Chondrocyte (in vitro differentiated cells): ENCODE data around the gene SFI1. TPM values are rescaled to one million over a fixed set of nuclear protein-coding genes. Genes with fewer than 3 reads are reported as not detected.

Experiments used
- DNase-seq: peaks from one replicate; pipeline ENCODE4 v3.0.0; 2021; ENCODE audit warnings: mixed read lengths, low spot score
- H3K27ac Mint-ChIP-seq: one replicate; pipeline ENCODE4 v1.8.0; 2021; ENCODE audit warnings: mild to moderate bottlenecking, moderate library complexity, mixed read lengths; ENCODE audit not compliant: unreplicated experiment
- H3K27me3 Mint-ChIP-seq: 2 replicates; pipeline ENCODE4 v1.8.0; 2021; ENCODE audit warnings: low read depth, mixed read lengths
- H3K36me3 Mint-ChIP-seq: 2 replicates; pipeline ENCODE4 v1.8.0; 2021; ENCODE audit warnings: low read depth, mixed read lengths
- H3K4me1 Mint-ChIP-seq: 2 replicates; pipeline ENCODE4 v1.8.0; 2021; ENCODE audit warnings: low read depth, mild to moderate bottlenecking, mixed read lengths
- H3K4me3 Mint-ChIP-seq: one replicate; pipeline ENCODE4 v1.8.0; 2021; ENCODE audit warnings: mild to moderate bottlenecking, moderate library complexity, mixed read lengths; ENCODE audit not compliant: unreplicated experiment
- H3K9me3 Mint-ChIP-seq: 2 replicates; pipeline ENCODE4 v1.8.0; 2021; ENCODE audit warnings: low read depth, mixed read lengths
- CTCF ChIP-seq: fragments of 200-600 bp; sonication (generic); IDR thresholded peaks from 2 replicates; pipeline ENCODE4 v1.5.0; 2021; ENCODE audit warnings: antibody characterized with exemption, mild to moderate bottlenecking, moderate library complexity
- total RNA-seq: library from RNA; stranded (reverse); gene quantifications from 3 replicates; pipeline ENCODE4 v1.2.1, GENCODE V29; 2021

Gene SFI1
- total RNA-seq, 1 donor from 2014 or later = 20.3 TPM

DNA sequence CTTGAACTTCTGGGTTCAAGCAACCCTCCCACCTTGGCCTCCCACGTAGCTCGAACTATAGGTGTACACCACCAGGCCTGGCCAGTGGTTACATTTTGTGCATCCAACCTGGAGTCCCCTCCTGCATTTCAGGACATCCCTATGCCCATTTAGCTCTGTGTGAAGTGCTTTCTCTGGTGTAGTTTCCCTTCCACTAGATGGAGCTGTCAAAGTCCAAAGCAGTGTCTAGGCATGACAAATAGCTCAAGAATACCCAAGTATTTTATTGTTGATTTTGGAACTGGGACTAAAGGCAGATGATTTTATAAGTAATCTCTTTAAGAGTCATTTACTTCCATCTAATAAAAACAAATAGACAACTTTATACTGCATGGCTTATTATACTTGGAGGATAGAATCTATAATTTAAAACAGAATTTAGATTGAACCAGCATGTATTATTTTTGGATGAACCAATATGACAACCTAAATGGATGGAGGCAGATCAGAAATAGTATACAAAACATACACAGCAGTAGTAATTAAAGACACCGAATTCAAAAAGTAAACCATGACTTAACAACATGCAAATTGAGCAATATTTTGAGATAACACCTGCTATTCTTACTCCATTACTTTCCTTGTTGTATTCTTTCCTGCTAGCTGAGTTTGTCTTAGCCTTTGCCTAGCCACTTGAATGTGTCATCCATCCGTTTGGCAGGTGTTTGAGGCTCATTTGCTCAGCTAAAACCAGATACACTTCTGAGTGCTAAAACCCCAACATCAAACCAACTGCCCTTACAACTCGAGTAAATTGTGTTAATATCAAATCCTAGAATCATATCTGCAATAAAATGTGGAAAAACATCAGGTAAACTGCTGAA is 44.4 kb upstream of the SFI1 start:
- no peak for DNase-seq
- peak; percentile 79 for TF ChIP-seq CTCF
- Mint-ChIP-seq H3K27me3 (no peaks in the 10 kb centered on the region), H3K27ac (peak overlapping the region; percentile 30), H3K9me3 (no peaks in the 10 kb centered on the region), H3K4me3 (no peak overlapping the region), H3K36me3 (peaks cover 21% of the 10 kb centered on the region), H3K4me1 (peaks cover 5% of the 10 kb centered on the region)

DNA sequence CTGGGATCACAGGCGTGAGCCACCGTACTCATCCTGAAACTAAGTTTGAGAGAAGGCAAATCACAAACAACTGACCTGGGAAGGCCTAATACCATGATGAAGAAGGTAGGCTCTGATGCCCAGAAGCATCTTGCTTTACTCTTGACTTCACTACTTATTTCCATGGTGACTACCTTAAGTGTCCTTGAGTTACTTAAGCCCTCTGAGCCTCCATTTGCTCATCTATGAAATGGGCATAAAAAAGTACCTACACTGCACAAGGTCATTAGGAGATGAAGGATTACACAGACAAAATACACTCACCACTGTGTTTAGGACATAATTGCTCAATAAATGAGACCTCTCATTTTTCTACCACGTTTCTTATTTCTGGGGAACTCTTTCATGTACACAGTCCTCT is 34.6 kb upstream of the SFI1 start:
- Mint-ChIP-seq H3K27me3 (no peaks in the 10 kb centered on the region), H3K9me3 (no peaks in the 10 kb centered on the region), H3K4me1 (no peaks in the 10 kb centered on the region), H3K36me3 (peaks cover 39% of the 10 kb centered on the region), H3K4me3 (no peak overlapping the region), H3K27ac (no peak overlapping the region)
- no peak for TF ChIP-seq CTCF
- no peak for DNase-seq

- no peaks in the 10 kb centered on the region for H3K4me1 Mint-ChIP-seq
- TF ChIP-seq CTCF = no peak
Observed at GRCh38 chr22:31465307-31465706, 31.0 kb upstream of the SFI1 start.

DNA sequence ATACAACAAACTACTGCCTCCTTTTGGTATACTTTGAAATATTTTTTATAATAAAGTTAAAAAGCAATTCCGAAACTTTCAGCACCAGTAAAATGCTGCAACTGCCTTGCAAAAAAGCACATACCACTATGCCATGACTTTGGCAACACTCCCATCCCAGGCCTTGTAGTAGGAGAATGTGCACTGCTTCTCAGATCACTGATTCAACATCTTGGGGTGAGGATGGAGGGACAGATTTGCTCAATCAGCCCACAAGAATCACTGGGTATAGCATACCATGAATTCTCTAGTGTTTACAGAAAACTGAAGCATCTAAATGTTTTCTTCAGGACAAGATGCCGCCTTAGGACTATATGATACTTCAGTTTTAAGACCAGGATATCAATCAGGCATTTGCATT is 21.6 kb upstream of the SFI1 start:
- DNase-seq = no peak
- H3K36me3 Mint-ChIP-seq = peaks cover 9% of the 10 kb centered on the region
- no peaks in the 10 kb centered on the region for H3K27me3 Mint-ChIP-seq
- TF ChIP-seq CTCF = peak; percentile 28
- H3K4me3 Mint-ChIP-seq = no peak overlapping the region
- no peaks in the 10 kb centered on the region for H3K9me3 Mint-ChIP-seq
- peak overlapping the region; percentile 51 for H3K27ac Mint-ChIP-seq
- H3K4me1 Mint-ChIP-seq = peaks cover 20% of the 10 kb centered on the region

More at GRCh38 chr22:31465307-31465706, 31.0 kb upstream of the SFI1 start:
- no peak overlapping the region for H3K4me3 Mint-ChIP-seq
- no peaks in the 10 kb centered on the region for H3K27me3 Mint-ChIP-seq
- no peak overlapping the region for H3K27ac Mint-ChIP-seq
- no peak for DNase-seq
- no peaks in the 10 kb centered on the region for H3K9me3 Mint-ChIP-seq
- H3K36me3 Mint-ChIP-seq = peaks cover 40% of the 10 kb centered on the region

GRCh38 chr22:31475800-31476199 is 20.5 kb upstream of the SFI1 start:
- no peak for TF ChIP-seq CTCF
- peak overlapping the region; percentile 1 for H3K27ac Mint-ChIP-seq
- no peaks in the 10 kb centered on the region for H3K27me3 Mint-ChIP-seq
- no peak overlapping the region for H3K4me3 Mint-ChIP-seq
- H3K4me1 Mint-ChIP-seq = peaks cover 20% of the 10 kb centered on the region
- H3K9me3 Mint-ChIP-seq = no peaks in the 10 kb centered on the region
- H3K36me3 Mint-ChIP-seq = peaks cover 12% of the 10 kb centered on the region
- no peak for DNase-seq
